ENCODE data around the gene FBXW7.

Gene FBXW7

GRCh38 chr4:152572417-152573086 is 36.7 kb upstream of the FBXW7 start:
- H3K4me3 ChIP-seq (ENCODE audit: low read depth in 1 of 2, low read length in 2 of 2): no peak overlapping the region
- H3K36me3 ChIP-seq (ENCODE audit: control insufficient read depth in 1 of 2, insufficient read depth in 2 of 2, low read length in 2 of 2): no peaks in the 10 kb centered on the region
- no peaks in the 10 kb centered on the region for H3K9me3 ChIP-seq (ENCODE audit: control insufficient read depth in 1 of 2, low read length in 2 of 2)
- H3K27me3 ChIP-seq (ENCODE audit: control insufficient read depth in 1 of 2, insufficient read depth in 2 of 2, low read length in 2 of 2): no peaks in the 10 kb centered on the region
- no peak overlapping the region for H3K27ac ChIP-seq (ENCODE audit: low read depth, low read length)
- no peaks in the 10 kb centered on the region for H3K4me1 ChIP-seq (ENCODE audit: control insufficient read depth in 1 of 2, insufficient read depth in 2 of 2, low read length in 2 of 2)
- no peak overlapping the region for H3K9ac ChIP-seq (ENCODE audit: low read depth in 1 of 2, low read length in 2 of 2)

GRCh38 chr4:152571770-152572169 is 35.9 kb upstream of the FBXW7 start:
- H3K4me3 ChIP-seq (ENCODE audit: low read depth in 1 of 2, low read length in 2 of 2): no peak overlapping the region
- H3K9ac ChIP-seq (ENCODE audit: low read depth in 1 of 2, low read length in 2 of 2): no peak overlapping the region
- no peaks in the 10 kb centered on the region for H3K27me3 ChIP-seq (ENCODE audit: control insufficient read depth in 1 of 2, insufficient read depth in 2 of 2, low read length in 2 of 2)
- H3K36me3 ChIP-seq (ENCODE audit: control insufficient read depth in 1 of 2, insufficient read depth in 2 of 2, low read length in 2 of 2): no peaks in the 10 kb centered on the region
- H3K27ac ChIP-seq (ENCODE audit: low read depth, low read length): no peak overlapping the region
- H3K4me1 ChIP-seq (ENCODE audit: control insufficient read depth in 1 of 2, insufficient read depth in 2 of 2, low read length in 2 of 2): no peaks in the 10 kb centered on the region
- H3K9me3 ChIP-seq (ENCODE audit: control insufficient read depth in 1 of 2, low read length in 2 of 2): no peaks in the 10 kb centered on the region

GRCh38 chr4:152571296-152571695 is 35.4 kb upstream of the FBXW7 start:
- no peak overlapping the region for H3K4me3 ChIP-seq (ENCODE audit: low read depth in 1 of 2, low read length in 2 of 2)
- no peak overlapping the region for H3K9ac ChIP-seq (ENCODE audit: low read depth in 1 of 2, low read length in 2 of 2)
- no peak overlapping the region for H3K27ac ChIP-seq (ENCODE audit: low read depth, low read length)
- no peaks in the 10 kb centered on the region for H3K27me3 ChIP-seq (ENCODE audit: control insufficient read depth in 1 of 2, insufficient read depth in 2 of 2, low read length in 2 of 2)
- no peaks in the 10 kb centered on the region for H3K9me3 ChIP-seq (ENCODE audit: control insufficient read depth in 1 of 2, low read length in 2 of 2)
- no peaks in the 10 kb centered on the region for H3K36me3 ChIP-seq (ENCODE audit: control insufficient read depth in 1 of 2, insufficient read depth in 2 of 2, low read length in 2 of 2)
- H3K4me1 ChIP-seq (ENCODE audit: control insufficient read depth in 1 of 2, insufficient read depth in 2 of 2, low read length in 2 of 2): no peaks in the 10 kb centered on the region

- no peak overlapping the region for H3K27ac ChIP-seq (ENCODE audit: low read depth, low read length)
- no peaks in the 10 kb centered on the region for H3K36me3 ChIP-seq (ENCODE audit: control insufficient read depth in 1 of 2, insufficient read depth in 2 of 2, low read length in 2 of 2)
- H3K27me3 ChIP-seq (ENCODE audit: control insufficient read depth in 1 of 2, insufficient read depth in 2 of 2, low read length in 2 of 2): no peaks in the 10 kb centered on the region
- no peak overlapping the region for H3K9ac ChIP-seq (ENCODE audit: low read depth in 1 of 2, low read length in 2 of 2)
- H3K4me3 ChIP-seq (ENCODE audit: low read depth in 1 of 2, low read length in 2 of 2): no peak overlapping the region
- H3K9me3 ChIP-seq (ENCODE audit: control insufficient read depth in 1 of 2, low read length in 2 of 2): no peaks in the 10 kb centered on the region
- peaks cover 0 to 4% of the 10 kb centered on the region in 2 donors for H3K4me1 ChIP-seq (ENCODE audit: control insufficient read depth in 1 of 2, insufficient read depth in 2 of 2, low read length in 2 of 2)
These were observed 29.4 kb upstream of the FBXW7 start for GRCh38 chr4:152565333-152565732.

GRCh38 chr4:152564336-152564735 is 28.4 kb upstream of the FBXW7 start:
- Histone ChIP-seq H3K9me3 (ENCODE audit: control insufficient read depth in 1 of 2, low read length in 2 of 2) (no peaks in the 10 kb centered on the region), H3K27me3 (ENCODE audit: control insufficient read depth in 1 of 2, insufficient read depth in 2 of 2, low read length in 2 of 2) (no peaks in the 10 kb centered on the region), H3K4me3 (ENCODE audit: low read depth in 1 of 2, low read length in 2 of 2) (no peak overlapping the region), H3K4me1 (ENCODE audit: control insufficient read depth in 1 of 2, insufficient read depth in 2 of 2, low read length in 2 of 2) (peaks cover 0 to 4% of the 10 kb centered on the region in 2 donors), H3K36me3 (ENCODE audit: control insufficient read depth in 1 of 2, insufficient read depth in 2 of 2, low read length in 2 of 2) (no peaks in the 10 kb centered on the region), H3K9ac (ENCODE audit: low read depth in 1 of 2, low read length in 2 of 2) (no peak overlapping the region), H3K27ac (ENCODE audit: low read depth, low read length) (no peak overlapping the region)

- no peak overlapping the region for H3K27ac ChIP-seq (ENCODE audit: low read depth, low read length)
- no peak overlapping the region for H3K9ac ChIP-seq (ENCODE audit: low read depth in 1 of 2, low read length in 2 of 2)
- H3K4me3 ChIP-seq (ENCODE audit: low read depth in 1 of 2, low read length in 2 of 2): no peak overlapping the region
- H3K4me1 ChIP-seq (ENCODE audit: control insufficient read depth in 1 of 2, insufficient read depth in 2 of 2, low read length in 2 of 2): peaks cover 0 to 4% of the 10 kb centered on the region in 2 donors
- no peaks in the 10 kb centered on the region for H3K36me3 ChIP-seq (ENCODE audit: control insufficient read depth in 1 of 2, insufficient read depth in 2 of 2, low read length in 2 of 2)
- no peaks in the 10 kb centered on the region for H3K27me3 ChIP-seq (ENCODE audit: control insufficient read depth in 1 of 2, insufficient read depth in 2 of 2, low read length in 2 of 2)
- no peaks in the 10 kb centered on the region for H3K9me3 ChIP-seq (ENCODE audit: control insufficient read depth in 1 of 2, low read length in 2 of 2)
These were observed 27.3 kb upstream of the FBXW7 start for GRCh38 chr4:152563209-152563608.

GRCh38 chr4:152559641-152560040 is 23.7 kb upstream of the FBXW7 start:
- Histone ChIP-seq H3K27ac (ENCODE audit: low read depth, low read length) (no peak overlapping the region), H3K9me3 (ENCODE audit: control insufficient read depth in 1 of 2, low read length in 2 of 2) (no peaks in the 10 kb centered on the region), H3K27me3 (ENCODE audit: control insufficient read depth in 1 of 2, insufficient read depth in 2 of 2, low read length in 2 of 2) (no peaks in the 10 kb centered on the region), H3K4me1 (ENCODE audit: control insufficient read depth in 1 of 2, insufficient read depth in 2 of 2, low read length in 2 of 2) (peaks cover 0 to 4% of the 10 kb centered on the region in 2 donors), H3K9ac (ENCODE audit: low read depth in 1 of 2, low read length in 2 of 2) (no peak overlapping the region), H3K36me3 (ENCODE audit: control insufficient read depth in 1 of 2, insufficient read depth in 2 of 2, low read length in 2 of 2) (no peaks in the 10 kb centered on the region), H3K4me3 (ENCODE audit: low read depth in 1 of 2, low read length in 2 of 2) (no peak overlapping the region)

- Histone ChIP-seq H3K4me3 (ENCODE audit: low read depth in 1 of 2, low read length in 2 of 2) (no peak overlapping the region), H3K27me3 (ENCODE audit: control insufficient read depth in 1 of 2, insufficient read depth in 2 of 2, low read length in 2 of 2) (no peaks in the 10 kb centered on the region), H3K9me3 (ENCODE audit: control insufficient read depth in 1 of 2, low read length in 2 of 2) (no peaks in the 10 kb centered on the region), H3K27ac (ENCODE audit: low read depth, low read length) (no peak overlapping the region), H3K9ac (ENCODE audit: low read depth in 1 of 2, low read length in 2 of 2) (no peak overlapping the region), H3K4me1 (ENCODE audit: control insufficient read depth in 1 of 2, insufficient read depth in 2 of 2, low read length in 2 of 2) (peaks cover 0 to 4% of the 10 kb centered on the region in 2 donors), H3K36me3 (ENCODE audit: control insufficient read depth in 1 of 2, insufficient read depth in 2 of 2, low read length in 2 of 2) (no peaks in the 10 kb centered on the region)
These were observed 22.5 kb upstream of the FBXW7 start for GRCh38 chr4:152558396-152558795.

GRCh38 chr4:152556834-152557233 is 20.9 kb upstream of the FBXW7 start:
- Histone ChIP-seq H3K9ac (ENCODE audit: low read depth in 1 of 2, low read length in 2 of 2) (no peak overlapping the region), H3K4me1 (ENCODE audit: control insufficient read depth in 1 of 2, insufficient read depth in 2 of 2, low read length in 2 of 2) (no peaks in the 10 kb centered on the region), H3K27ac (ENCODE audit: low read depth, low read length) (no peak overlapping the region), H3K9me3 (ENCODE audit: control insufficient read depth in 1 of 2, low read length in 2 of 2) (no peaks in the 10 kb centered on the region), H3K36me3 (ENCODE audit: control insufficient read depth in 1 of 2, insufficient read depth in 2 of 2, low read length in 2 of 2) (no peaks in the 10 kb centered on the region), H3K27me3 (ENCODE audit: control insufficient read depth in 1 of 2, insufficient read depth in 2 of 2, low read length in 2 of 2) (no peaks in the 10 kb centered on the region), H3K4me3 (ENCODE audit: low read depth in 1 of 2, low read length in 2 of 2) (no peak overlapping the region)

- Histone ChIP-seq H3K27ac (ENCODE audit: low read depth, low read length) (no peak overlapping the region), H3K4me1 (ENCODE audit: control insufficient read depth in 1 of 2, insufficient read depth in 2 of 2, low read length in 2 of 2) (no peaks in the 10 kb centered on the region), H3K9ac (ENCODE audit: low read depth in 1 of 2, low read length in 2 of 2) (no peak overlapping the region), H3K4me3 (ENCODE audit: low read depth in 1 of 2, low read length in 2 of 2) (no peak overlapping the region), H3K27me3 (ENCODE audit: control insufficient read depth in 1 of 2, insufficient read depth in 2 of 2, low read length in 2 of 2) (no peaks in the 10 kb centered on the region), H3K9me3 (ENCODE audit: control insufficient read depth in 1 of 2, low read length in 2 of 2) (no peaks in the 10 kb centered on the region), H3K36me3 (ENCODE audit: control insufficient read depth in 1 of 2, insufficient read depth in 2 of 2, low read length in 2 of 2) (no peaks in the 10 kb centered on the region)
These were observed 20.4 kb upstream of the FBXW7 start for GRCh38 chr4:152556283-152556682.

- H3K4me1 ChIP-seq (ENCODE audit: control insufficient read depth in 1 of 2, insufficient read depth in 2 of 2, low read length in 2 of 2): no peaks in the 10 kb centered on the region
- no peak overlapping the region for H3K27ac ChIP-seq (ENCODE audit: low read depth, low read length)
- H3K4me3 ChIP-seq (ENCODE audit: low read depth in 1 of 2, low read length in 2 of 2): no peak overlapping the region
- H3K27me3 ChIP-seq (ENCODE audit: control insufficient read depth in 1 of 2, insufficient read depth in 2 of 2, low read length in 2 of 2): no peaks in the 10 kb centered on the region
- H3K36me3 ChIP-seq (ENCODE audit: control insufficient read depth in 1 of 2, insufficient read depth in 2 of 2, low read length in 2 of 2): no peaks in the 10 kb centered on the region
- H3K9me3 ChIP-seq (ENCODE audit: control insufficient read depth in 1 of 2, low read length in 2 of 2): no peaks in the 10 kb centered on the region
- H3K9ac ChIP-seq (ENCODE audit: low read depth in 1 of 2, low read length in 2 of 2): no peak overlapping the region
These were observed 18.9 kb upstream of the FBXW7 start for GRCh38 chr4:152554742-152555141.

Data from duodenal mucosa (tissue), 2 donors.